ENCODE measurements around the gene SETD9.

- TF ChIP-seq CTCF (IDR thresholded peaks at IDR 0.05; ENCODE audit: insufficient read depth, low read length), result no peak
- TF ChIP-seq POLR2AphosphoS5 (IDR thresholded peaks at IDR 0.05; ENCODE audit: low read depth), result no peak
- TF ChIP-seq REST (IDR thresholded peaks at IDR 0.05; ENCODE audit: insufficient replicate concordance, low read depth), result no peak
These were observed 29.5 kb downstream of the SETD9 start for GRCh38 chr5:56938858-56939257.
